ENCODE results near the gene C1QTNF6.
A peak's percentile ranks its signal among the peaks of the same experiment; 100 is the strongest.
"Not testable (repeated sequence)": the region's sequence is repeated elsewhere in the genome, so short reads cannot be mapped to it uniquely, and the experiment has no call there.

C1QTNF6 gene

DNA sequence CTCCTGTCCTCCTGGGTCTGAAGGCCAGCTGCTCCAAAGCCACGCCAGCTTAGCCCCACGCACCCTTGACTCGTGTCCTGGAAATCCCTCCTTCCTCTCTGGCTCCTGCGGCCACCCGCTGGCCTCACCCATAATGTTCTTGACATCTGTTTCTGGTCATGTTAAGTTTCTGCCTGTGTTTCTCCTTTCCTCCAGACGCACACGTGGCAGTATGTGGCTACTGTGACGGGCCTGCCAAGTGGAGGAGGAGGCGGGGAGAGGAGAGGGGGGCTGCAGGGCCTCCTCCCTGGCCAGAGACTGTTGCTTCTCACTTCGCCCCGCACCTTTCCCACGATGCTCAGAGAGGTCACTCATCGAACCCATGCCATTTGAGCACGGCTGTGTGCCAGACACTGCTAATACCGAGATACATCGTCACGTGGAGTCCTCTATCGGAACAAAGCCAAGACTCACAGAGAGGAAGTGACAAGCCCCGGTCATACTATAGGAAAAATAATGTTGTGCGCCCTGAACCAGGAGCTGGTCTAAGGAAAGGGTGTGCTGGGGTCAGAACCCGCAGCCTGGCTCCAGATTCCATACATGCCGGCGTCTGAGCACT, 11.5 kb downstream of the C1QTNF6 start:
- no peak for DNase-seq (ENCODE audit: low read depth)

GRCh38 chr22:37175414-37176281, 12.4 kb downstream of the C1QTNF6 start:
- no peak for DNase-seq (ENCODE audit: low read depth)

- no peak for DNase-seq (ENCODE audit: low read depth)
Observed at GRCh38 chr22:37174964-37175363, 13.1 kb downstream of the C1QTNF6 start.

- DNase-seq (ENCODE audit: low read depth): no peak
Observed at GRCh38 chr22:37173709-37174108, 14.3 kb downstream of the C1QTNF6 start.

GRCh38 chr22:37172266-37173245, 15.5 kb downstream of the C1QTNF6 start:
- no peak for DNase-seq (ENCODE audit: low read depth)

- no peak for DNase-seq (ENCODE audit: low read depth)
Observed at GRCh38 chr22:37171662-37172061, 16.4 kb downstream of the C1QTNF6 start.

GRCh38 chr22:37170689-37171405, 17.2 kb downstream of the C1QTNF6 start:
- not testable (repeated sequence) for DNase-seq (ENCODE audit: low read depth)

- no peak for DNase-seq (ENCODE audit: low read depth)
Observed at GRCh38 chr22:37169947-37170688, 17.9 kb downstream of the C1QTNF6 start.

DNA sequence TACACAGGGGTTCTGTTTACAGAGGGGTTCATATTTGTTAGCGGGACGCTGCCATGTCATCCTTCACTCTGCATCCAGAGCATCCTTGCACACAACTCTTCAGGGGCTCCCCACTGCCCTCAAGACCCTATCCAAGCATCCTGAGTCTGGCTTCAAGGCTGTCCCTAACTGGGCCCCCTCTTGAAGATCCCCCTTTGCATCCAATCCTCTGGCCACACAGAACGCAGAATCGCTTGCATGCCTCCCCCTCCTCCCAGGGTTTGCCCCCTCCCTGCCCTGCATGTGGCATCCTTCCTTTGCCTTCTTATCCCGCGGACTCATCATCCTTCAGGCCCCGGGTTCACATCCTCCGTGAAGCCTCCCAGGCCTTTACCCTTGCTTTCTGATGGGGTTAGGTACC, 18.6 kb downstream of the C1QTNF6 start:
- DNase-seq (ENCODE audit: low read depth): no peak

DNA sequence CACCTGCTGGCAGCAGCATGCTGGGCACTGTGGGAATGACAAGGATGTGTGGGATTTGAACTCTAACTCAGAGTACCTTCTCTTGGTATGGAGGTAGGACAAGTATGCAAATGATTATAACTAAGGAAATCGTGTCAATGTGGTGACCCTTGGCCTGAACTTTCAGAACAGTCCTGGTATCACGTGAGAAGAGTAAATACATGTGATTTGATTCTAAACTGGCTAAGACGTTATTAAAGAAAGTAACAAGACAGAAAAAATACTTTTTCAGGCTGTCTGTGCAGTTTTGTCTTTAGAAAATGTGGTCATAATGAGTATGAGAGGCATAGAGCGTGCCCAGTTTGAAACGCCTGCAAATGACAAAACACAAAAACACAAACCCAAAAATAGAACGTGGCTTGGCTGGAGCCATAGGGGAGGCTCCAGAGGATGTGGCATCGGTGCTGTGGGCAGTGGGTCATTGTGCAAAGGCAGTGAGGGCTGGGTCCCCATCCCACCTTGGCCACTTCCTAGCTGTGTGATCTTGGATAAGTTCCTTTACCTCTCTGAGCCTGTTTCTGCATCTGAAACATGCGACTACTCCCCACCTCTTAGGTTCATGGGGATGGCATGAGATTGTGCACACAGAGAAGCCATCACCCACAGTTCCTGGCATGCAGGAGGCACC, 19.9 kb downstream of the C1QTNF6 start:
- no peak for DNase-seq (ENCODE audit: low read depth)

DNA sequence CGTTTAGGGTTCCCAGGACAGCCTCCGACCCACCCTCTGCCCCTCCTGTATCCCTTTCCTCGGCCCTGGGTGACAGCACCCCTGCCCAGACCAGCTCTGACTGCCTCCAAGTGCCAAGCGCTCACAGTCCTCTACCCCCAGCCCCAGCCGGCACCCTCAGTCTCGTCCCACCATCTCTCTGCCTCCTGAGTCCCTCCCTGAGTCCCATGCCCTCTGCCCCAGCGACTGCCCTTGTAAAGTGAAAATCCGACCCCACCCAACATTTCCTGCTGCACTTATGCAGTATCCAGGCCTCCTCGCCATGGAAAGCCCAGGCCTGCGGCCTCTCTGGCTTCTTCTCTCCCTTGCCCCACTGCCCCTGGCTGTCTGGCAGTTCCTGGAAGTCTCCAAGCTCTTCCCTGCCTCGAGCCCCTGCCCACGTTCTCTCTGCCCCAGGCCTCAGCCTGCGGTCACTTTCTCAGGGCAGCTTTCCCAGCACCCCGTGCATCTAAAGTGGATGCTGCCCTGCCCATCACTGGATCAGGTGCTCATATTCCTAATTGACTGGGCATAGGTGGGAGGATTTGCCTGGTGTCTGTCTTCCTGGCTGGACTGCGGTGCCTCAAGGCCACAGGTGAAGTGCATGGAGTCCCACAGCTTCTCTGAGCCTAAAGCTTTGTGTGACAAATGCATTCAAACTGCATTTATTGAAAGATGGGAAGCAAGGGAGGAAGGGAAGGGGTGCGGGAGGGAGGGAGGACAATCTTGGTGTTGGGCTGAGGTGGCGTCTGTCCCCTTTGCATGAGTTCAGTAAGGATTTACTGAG, 20.7 kb downstream of the C1QTNF6 start:
- no peak for DNase-seq (ENCODE audit: low read depth)

DNA sequence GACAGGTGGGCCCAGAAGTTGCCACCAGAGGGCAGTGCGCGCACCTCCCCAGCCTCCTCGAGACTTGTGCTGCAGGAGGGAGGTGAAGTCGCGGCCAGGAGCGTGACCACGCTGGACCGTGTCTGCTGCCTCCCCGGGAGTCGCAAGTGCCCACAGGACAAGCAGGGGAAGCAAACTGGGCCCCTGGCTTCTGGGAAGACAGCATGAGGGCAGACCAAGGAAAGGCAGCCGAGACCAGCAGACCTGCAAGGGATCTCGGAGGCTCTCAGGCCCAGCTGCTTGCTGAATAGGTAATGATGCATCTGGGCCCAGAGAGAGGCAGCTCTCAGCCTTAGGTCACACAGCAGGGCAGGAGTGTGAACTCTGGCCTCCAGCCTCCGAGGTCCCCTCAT, 21.4 kb downstream of the C1QTNF6 start:
- DNase-seq (ENCODE audit: low read depth): peak; percentile 71

GRCh38 chr22:37165940-37166674, 21.9 kb downstream of the C1QTNF6 start:
- DNase-seq (ENCODE audit: low read depth): no peak

DNA sequence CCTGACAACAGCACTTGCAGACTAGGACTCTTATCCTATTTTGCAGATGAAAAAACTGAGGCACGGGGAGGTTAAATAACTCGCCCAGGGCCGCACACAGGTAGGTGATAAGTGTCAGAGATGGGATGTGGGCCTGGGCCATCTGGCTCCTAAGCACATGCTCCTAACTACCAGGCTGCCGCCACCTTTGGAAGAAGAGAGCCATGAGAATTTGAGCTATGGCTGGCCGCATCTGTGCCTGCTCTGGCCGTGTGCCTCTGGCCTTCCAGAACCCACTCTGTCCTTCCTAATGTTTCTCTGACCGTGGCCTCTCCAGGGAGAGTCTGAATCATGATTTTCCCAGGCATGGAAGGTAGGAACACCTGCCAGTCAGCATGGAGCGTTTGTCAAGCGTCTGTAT, 23.0 kb downstream of the C1QTNF6 start:
- DNase-seq (ENCODE audit: low read depth): no peak

- no peak for DNase-seq (ENCODE audit: low read depth)
Observed at GRCh38 chr22:37164505-37164887, 23.6 kb downstream of the C1QTNF6 start.

DNA sequence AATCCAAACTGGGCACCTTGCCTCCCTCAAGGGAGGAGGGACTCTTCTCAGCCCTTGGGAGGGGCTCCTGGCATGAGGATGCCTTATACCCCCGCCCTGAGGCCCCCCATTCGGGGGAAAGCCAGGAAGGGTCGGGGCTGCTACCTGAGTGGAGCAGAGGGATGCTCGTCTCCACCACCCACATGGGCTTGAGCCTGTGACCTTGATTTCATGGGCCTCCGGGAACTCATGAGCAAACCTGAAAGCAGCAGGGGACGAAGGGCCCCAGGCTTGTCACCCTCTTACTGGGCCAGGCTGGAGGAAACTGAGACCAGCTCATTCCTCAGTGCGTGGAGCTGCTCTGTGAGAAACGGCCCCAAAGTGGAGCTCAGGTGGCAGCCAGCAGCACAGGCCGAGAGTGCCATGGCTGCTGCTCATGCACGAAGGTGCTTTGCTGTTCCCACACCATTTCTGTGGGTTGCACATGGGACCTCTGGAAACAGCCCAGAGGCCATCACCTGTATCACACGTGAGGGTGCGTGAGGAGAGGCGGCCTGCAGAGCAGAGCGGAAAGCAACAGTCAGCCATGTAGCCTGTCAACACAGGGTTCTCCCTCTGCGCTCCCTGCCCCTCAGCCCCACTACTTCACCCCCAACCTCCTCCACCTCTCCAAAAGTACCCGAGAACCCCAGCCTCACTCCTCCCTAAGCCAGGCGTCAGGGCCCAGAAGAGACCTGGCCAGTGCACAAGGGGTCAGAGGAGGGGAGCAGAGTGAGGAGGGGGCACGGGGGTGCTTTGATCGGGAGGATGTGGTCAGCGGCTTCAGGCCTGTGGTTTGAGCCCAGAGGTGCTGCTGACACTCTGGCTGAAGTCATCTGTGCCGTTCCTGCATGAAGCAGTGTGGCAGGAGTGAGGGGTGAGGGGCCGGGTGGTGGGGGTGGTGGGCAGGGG, 24.2 kb downstream of the C1QTNF6 start:
- no peak for DNase-seq (ENCODE audit: low read depth)

DNA sequence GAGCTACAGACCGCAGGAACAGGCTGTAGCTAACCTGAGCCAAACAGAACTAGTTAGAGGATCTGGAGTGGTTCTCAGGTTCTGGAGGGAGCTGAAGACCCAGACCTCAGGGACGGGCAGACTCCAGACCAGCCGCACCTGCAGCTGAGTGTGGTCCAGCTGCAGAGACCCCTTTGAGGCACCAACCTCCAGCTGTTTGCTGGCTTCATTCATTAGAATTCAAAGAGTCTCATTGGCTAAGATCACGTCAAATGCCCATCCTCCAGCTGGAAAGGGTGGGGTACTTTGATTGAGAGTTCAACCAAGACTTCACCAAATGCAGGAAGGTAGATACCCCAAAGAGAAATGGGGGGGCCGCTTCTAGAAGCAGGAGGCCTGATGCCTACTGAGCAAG, 25.0 kb downstream of the C1QTNF6 start:
- no peak for DNase-seq (ENCODE audit: low read depth)

Measured in stimulated activated CD8-positive, alpha-beta memory T cell treated with anti-CD3 and anti-CD28 coated beads, Interleukin-12 subunit alpha, Interleukin-12 subunit beta, amount 100 ng/mL, for 4 hours (primary cell).